Measurements from ENCODE around the gene LRBA. TPM values are rescaled to one million over a fixed set of nuclear protein-coding genes. Genes with fewer than 3 reads are reported as not detected.

LRBA gene
- total and polyA plus RNA-seq, 9 of the 15 experiments (the other 6 are each of a cell fraction or from before 2014, with no cell fraction given): 24.2 to 88.7 (median 59.7) TPM

DNA sequence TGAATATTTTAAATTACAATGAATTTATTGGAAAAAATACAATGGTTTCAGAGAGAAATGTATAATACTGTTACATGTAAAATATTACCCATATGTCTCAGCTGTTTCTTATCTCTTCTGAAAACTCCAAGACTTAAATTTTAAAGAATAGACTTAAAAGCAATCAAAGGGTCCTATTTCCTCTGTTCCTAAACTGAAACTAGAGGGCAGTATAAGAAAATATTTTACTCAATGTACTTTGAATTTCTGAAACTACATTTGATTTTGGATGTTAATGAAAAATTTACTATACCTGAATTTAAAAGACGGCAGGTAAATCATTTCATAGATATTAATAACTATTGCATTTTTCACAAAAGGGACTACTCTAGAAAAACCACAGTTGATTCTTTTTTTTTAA lies 200.2 kb downstream of the LRBA start:
- ChIA-PET CTCF (ENCODE audit: low intra/inter-chr PET ratio) (no interaction called here), POLR2A (interaction anchor here (0.9 kb wide), 1 partner anchor 13 kb away, joined by 4 read pairs; no protein-coding TSS in a partner anchor)
- no peak for FAIRE-seq
- DNase-seq (ENCODE audit: extremely low read depth in 1 of 4, low spot score in 3 of 4): no peak
- no peak overlapping the region for H3K27ac ChIP-seq (ENCODE audit: extremely low read depth, low read depth, low read length)
- H3K4me3 ChIP-seq: no peak overlapping the region
- H3K27me3 ChIP-seq (ENCODE audit: control insufficient read depth in 2 of 2, insufficient read depth in 2 of 2, low read length in 2 of 2): no peaks in the 10 kb centered on the region
- no peak overlapping the region for H3K9ac ChIP-seq (ENCODE audit: insufficient read depth in 1 of 2, low read depth in 2 of 2, low read length in 2 of 2)
- peaks cover 34% of the 10 kb centered on the region for H3K36me3 ChIP-seq (ENCODE audit: control insufficient read depth, insufficient read depth, low read length)
- H3K79me2 ChIP-seq (ENCODE audit: control insufficient read depth, insufficient read depth, low read length): no peaks in the 10 kb centered on the region
- no peaks in the 10 kb centered on the region for H4K20me1 ChIP-seq (replicated peaks; ENCODE audit: control insufficient read depth, insufficient read depth, low read length)
- WGBS (ENCODE audit: insufficient coverage, low coverage, missing lambda C conversion rate): 88% methylated on average over 1 of the region's 1 CpG
- TF ChIP-seq ZNF584 (CRISPR knock-in tag; IDR thresholded peaks at IDR 0.05; ENCODE audit: low read depth): no peak
- TF ChIP-seq, protein P1, sequence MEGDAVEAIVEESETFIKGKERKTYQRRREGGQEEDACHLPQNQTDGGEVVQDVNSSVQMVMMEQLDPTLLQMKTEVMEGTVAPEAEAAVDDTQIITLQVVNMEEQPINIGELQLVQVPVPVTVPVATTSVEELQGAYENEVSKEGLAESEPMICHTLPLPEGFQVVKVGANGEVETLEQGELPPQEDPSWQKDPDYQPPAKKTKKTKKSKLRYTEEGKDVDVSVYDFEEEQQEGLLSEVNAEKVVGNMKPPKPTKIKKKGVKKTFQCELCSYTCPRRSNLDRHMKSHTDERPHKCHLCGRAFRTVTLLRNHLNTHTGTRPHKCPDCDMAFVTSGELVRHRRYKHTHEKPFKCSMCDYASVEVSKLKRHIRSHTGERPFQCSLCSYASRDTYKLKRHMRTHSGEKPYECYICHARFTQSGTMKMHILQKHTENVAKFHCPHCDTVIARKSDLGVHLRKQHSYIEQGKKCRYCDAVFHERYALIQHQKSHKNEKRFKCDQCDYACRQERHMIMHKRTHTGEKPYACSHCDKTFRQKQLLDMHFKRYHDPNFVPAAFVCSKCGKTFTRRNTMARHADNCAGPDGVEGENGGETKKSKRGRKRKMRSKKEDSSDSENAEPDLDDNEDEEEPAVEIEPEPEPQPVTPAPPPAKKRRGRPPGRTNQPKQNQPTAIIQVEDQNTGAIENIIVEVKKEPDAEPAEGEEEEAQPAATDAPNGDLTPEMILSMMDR (IDR thresholded peaks at IDR 0.05 in 2 of 3, conservative IDR thresholded peaks at IDR 0.05 in 1 of 3; ENCODE audit: insufficient read depth in 2 of 3, low read depth in 1 of 3, low read length in 3 of 3): peak in 1 of 3 experiments; percentile 9; a peak in 1 of 6 replicates
- TF ChIP-seq FOXK2 (conservative IDR thresholded peaks at IDR 0.05 in 1 of 2, IDR thresholded peaks at IDR 0.05 in 1 of 2; ENCODE audit: low read depth in 2 of 2): no peak
- H3K4me2 ChIP-seq (ENCODE audit: insufficient read depth, low read length): no peak overlapping the region
- no peaks in the 10 kb centered on the region for H3K9me1 ChIP-seq (ENCODE audit: control insufficient read depth, insufficient read depth, low read length)
- no TSS peak for BruUV-seq (replicated peaks)
- no peak; the same call in 2 of the 3 replicates for ATAC-seq
- in situ Hi-C loops (cut with MboI): no loop called here
- H3K4me1 ChIP-seq (replicated peaks in 1 of 2; ENCODE audit: control insufficient read depth in 2 of 2, insufficient read depth in 2 of 2, low read length in 2 of 2): no peaks in the 10 kb centered on the region
- intact Hi-C loops (cut with micrococcal nuclease): no loop called here
- no peak overlapping the region for H2AFZ ChIP-seq (ENCODE audit: low read depth, low read length)
- no peaks in the 10 kb centered on the region; the same call in 1 of the 2 replicates for H3K9me3 ChIP-seq (replicated peaks; ENCODE audit: control insufficient read depth, insufficient read depth, low read depth, low read length)

All from K562 (cell line).